ENCODE results near the gene PRKAG2. TPM values are rescaled to one million over a fixed set of nuclear protein-coding genes. Genes with fewer than 3 reads are reported as not detected.
"Not testable (repeated sequence)": the region's sequence is repeated elsewhere in the genome, so short reads cannot be mapped to it uniquely, and the experiment has no call there.

The PRKAG2 gene
- total RNA-seq, 2 experiments from 2014 or later = 16.9 to 18.7 TPM

GRCh38 chr7:151782598-151783448 lies 94.1 kb downstream of the PRKAG2 start:
- Mint-ChIP-seq H3K4me1 (ENCODE audit: low read depth) (peaks cover 2% of the 10 kb centered on the region), H3K9me3 (no peaks in the 10 kb centered on the region)
- CTCF ChIA-PET = interaction anchor here (0.6 to 3.0 kb wide), 54 partner anchors 9 to 468 kb away, joined by 3 to 45 read pairs (median 4); partner anchors contain the start of genes GALNT11 and PRKAG2

GRCh38 chr7:151782256-151782597 lies 94.7 kb downstream of the PRKAG2 start:
- not testable (repeated sequence) for H3K9me3 Mint-ChIP-seq; H3K27me3 Mint-ChIP-seq (ENCODE audit: low read depth); H3K4me1 Mint-ChIP-seq (ENCODE audit: low read depth); H3K4me3 Mint-ChIP-seq; H3K27ac Mint-ChIP-seq; H3K36me3 Mint-ChIP-seq (ENCODE audit: low read depth); DNase-seq
- intact Hi-C loops (cut with micrococcal nuclease) = loop anchor here (1.0 to 10.0 kb wide), 6 partner anchors 13 to 925 kb away; no protein-coding TSS in a partner anchor
- CTCF ChIA-PET = interaction anchor here (0.6 to 3.0 kb wide), 35 partner anchors 9 to 467 kb away, joined by 3 to 45 read pairs (median 4); partner anchors contain the start of genes GALNT11 and PRKAG2

More at GRCh38 chr7:151782598-151783448, 94.1 kb downstream of the PRKAG2 start:
- intact Hi-C loops (cut with micrococcal nuclease) = loop anchor here (1.0 to 10.0 kb wide), 9 partner anchors 14 to 924 kb away; partner anchors contain the start of gene GALNT11
- DNase-seq = peak; percentile 77
- Mint-ChIP-seq H3K27me3 (ENCODE audit: low read depth) (no peaks in the 10 kb centered on the region), H3K27ac (no peak overlapping the region), H3K4me3 (peak overlapping the region; percentile 77), H3K36me3 (ENCODE audit: low read depth) (no peaks in the 10 kb centered on the region)

- CTCF ChIA-PET = interaction anchor here (0.7 to 3.0 kb wide), 10 partner anchors 12 to 148 kb away, joined by 3 to 45 read pairs (median 4); no protein-coding TSS in a partner anchor
- peaks cover 2% of the 10 kb centered on the region for H3K4me1 Mint-ChIP-seq (ENCODE audit: low read depth)
- DNase-seq = no peak
Observed at GRCh38 chr7:151781161-151781845, 95.6 kb downstream of the PRKAG2 start.

GRCh38 chr7:151780631-151781030 lies 96.3 kb downstream of the PRKAG2 start:
- Mint-ChIP-seq H3K36me3 (ENCODE audit: low read depth) (no peaks in the 10 kb centered on the region), H3K4me3 (no peak overlapping the region), H3K4me1 (ENCODE audit: low read depth) (peaks cover 2% of the 10 kb centered on the region), H3K27ac (no peak overlapping the region), H3K27me3 (ENCODE audit: low read depth) (no peaks in the 10 kb centered on the region), H3K9me3 (no peaks in the 10 kb centered on the region)
- DNase-seq = no peak
- CTCF ChIA-PET = interaction anchor here (1.0 kb wide), 1 partner anchor 100 kb away, joined by 3 read pairs; no protein-coding TSS in a partner anchor
- intact Hi-C loops (cut with micrococcal nuclease) = loop anchor here (5.0 to 10.0 kb wide), 2 partner anchors 214 to 927 kb away; no protein-coding TSS in a partner anchor

More at GRCh38 chr7:151781161-151781845, 95.6 kb downstream of the PRKAG2 start:
- H3K4me3 Mint-ChIP-seq = no peak overlapping the region
- H3K9me3 Mint-ChIP-seq = no peaks in the 10 kb centered on the region
- no peak overlapping the region for H3K27ac Mint-ChIP-seq
- H3K36me3 Mint-ChIP-seq (ENCODE audit: low read depth) = no peaks in the 10 kb centered on the region
- intact Hi-C loops (cut with micrococcal nuclease) = loop anchor here (5.0 to 10.0 kb wide), 2 partner anchors 213 to 926 kb away; no protein-coding TSS in a partner anchor
- no peaks in the 10 kb centered on the region for H3K27me3 Mint-ChIP-seq (ENCODE audit: low read depth)

- no peaks in the 10 kb centered on the region for H3K36me3 Mint-ChIP-seq (ENCODE audit: low read depth)
- no peak for DNase-seq
- H3K27ac Mint-ChIP-seq = no peak overlapping the region
- CTCF ChIA-PET = interaction anchor here (2.1 kb wide), 1 partner anchor 20 kb away, joined by 13 read pairs; no protein-coding TSS in a partner anchor
- peaks cover 2% of the 10 kb centered on the region for H3K4me1 Mint-ChIP-seq (ENCODE audit: low read depth)
- intact Hi-C loops (cut with micrococcal nuclease) = loop anchor here (5.0 to 10.0 kb wide), 2 partner anchors 215 to 928 kb away; no protein-coding TSS in a partner anchor
- no peaks in the 10 kb centered on the region for H3K27me3 Mint-ChIP-seq (ENCODE audit: low read depth)
- no peak overlapping the region for H3K4me3 Mint-ChIP-seq
- H3K9me3 Mint-ChIP-seq = no peaks in the 10 kb centered on the region
Observed at GRCh38 chr7:151779678-151780077, 97.2 kb downstream of the PRKAG2 start.

- intact Hi-C loops (cut with micrococcal nuclease) = no loop called here
- Mint-ChIP-seq H3K9me3 (no peaks in the 10 kb centered on the region), H3K27ac (no peak overlapping the region), H3K4me3 (no peak overlapping the region), H3K36me3 (ENCODE audit: low read depth) (no peaks in the 10 kb centered on the region), H3K27me3 (ENCODE audit: low read depth) (no peaks in the 10 kb centered on the region), H3K4me1 (ENCODE audit: low read depth) (peaks cover 2% of the 10 kb centered on the region)
- no peak for DNase-seq
- CTCF ChIA-PET = interaction anchor here (2.1 kb wide), 1 partner anchor 20 kb away, joined by 13 read pairs; no protein-coding TSS in a partner anchor
Observed at GRCh38 chr7:151779255-151779654, 97.7 kb downstream of the PRKAG2 start.

- no peaks in the 10 kb centered on the region for H3K9me3 Mint-ChIP-seq
- no peaks in the 10 kb centered on the region for H3K27me3 Mint-ChIP-seq (ENCODE audit: low read depth)
- H3K4me1 Mint-ChIP-seq (ENCODE audit: low read depth) = peaks cover 2% of the 10 kb centered on the region
- intact Hi-C loops (cut with micrococcal nuclease) = no loop called here
- H3K27ac Mint-ChIP-seq = no peak overlapping the region
- no peaks in the 10 kb centered on the region for H3K36me3 Mint-ChIP-seq (ENCODE audit: low read depth)
- no peak for DNase-seq
- CTCF ChIA-PET = interaction anchor here (2.1 kb wide), 1 partner anchor 18 kb away, joined by 13 read pairs; no protein-coding TSS in a partner anchor
- H3K4me3 Mint-ChIP-seq = no peak overlapping the region
Observed at GRCh38 chr7:151777908-151778670, 98.8 kb downstream of the PRKAG2 start.

- no peak overlapping the region for H3K27ac Mint-ChIP-seq
- CTCF ChIA-PET = interaction anchor here (2.1 kb wide), 1 partner anchor 18 kb away, joined by 13 read pairs; no protein-coding TSS in a partner anchor
Observed at GRCh38 chr7:151777495-151777880, 99.4 kb downstream of the PRKAG2 start.

GRCh38 chr7:151776876-151777494 lies 99.9 kb downstream of the PRKAG2 start:
- intact Hi-C loops (cut with micrococcal nuclease) = no loop called here
- CTCF ChIA-PET = no interaction called here
- no peak overlapping the region for H3K27ac Mint-ChIP-seq

More at GRCh38 chr7:151777495-151777880, 99.4 kb downstream of the PRKAG2 start:
- DNase-seq = no peak
- intact Hi-C loops (cut with micrococcal nuclease) = no loop called here
- Mint-ChIP-seq H3K36me3 (ENCODE audit: low read depth) (no peaks in the 10 kb centered on the region), H3K27me3 (ENCODE audit: low read depth) (no peaks in the 10 kb centered on the region), H3K9me3 (no peaks in the 10 kb centered on the region), H3K4me3 (no peak overlapping the region), H3K4me1 (ENCODE audit: low read depth) (no peaks in the 10 kb centered on the region)

GRCh38 chr7:151776446-151776845 lies 100.5 kb downstream of the PRKAG2 start:
- intact Hi-C loops (cut with micrococcal nuclease) = no loop called here
- Mint-ChIP-seq H3K9me3 (no peaks in the 10 kb centered on the region), H3K4me1 (ENCODE audit: low read depth) (no peaks in the 10 kb centered on the region), H3K36me3 (ENCODE audit: low read depth) (no peaks in the 10 kb centered on the region), H3K27ac (no peak overlapping the region), H3K27me3 (ENCODE audit: low read depth) (no peaks in the 10 kb centered on the region), H3K4me3 (no peak overlapping the region)
- DNase-seq = no peak
- CTCF ChIA-PET = interaction anchor here (1.6 kb wide), 1 partner anchor 16 kb away, joined by 3 read pairs; no protein-coding TSS in a partner anchor

More at GRCh38 chr7:151776876-151777494, 99.9 kb downstream of the PRKAG2 start:
- no peaks in the 10 kb centered on the region for H3K36me3 Mint-ChIP-seq (ENCODE audit: low read depth)
- no peaks in the 10 kb centered on the region for H3K27me3 Mint-ChIP-seq (ENCODE audit: low read depth)
- H3K4me3 Mint-ChIP-seq = no peak overlapping the region
- DNase-seq = no peak
- H3K9me3 Mint-ChIP-seq = no peaks in the 10 kb centered on the region
- no peaks in the 10 kb centered on the region for H3K4me1 Mint-ChIP-seq (ENCODE audit: low read depth)
